ENCODE data around the gene L3MBTL3. TPM values are rescaled to one million over a fixed set of nuclear protein-coding genes. Genes with fewer than 3 reads are reported as not detected.

L3MBTL3 gene
- total RNA-seq, 1 experiment from 2014 or later, result 31.5 TPM

DNA sequence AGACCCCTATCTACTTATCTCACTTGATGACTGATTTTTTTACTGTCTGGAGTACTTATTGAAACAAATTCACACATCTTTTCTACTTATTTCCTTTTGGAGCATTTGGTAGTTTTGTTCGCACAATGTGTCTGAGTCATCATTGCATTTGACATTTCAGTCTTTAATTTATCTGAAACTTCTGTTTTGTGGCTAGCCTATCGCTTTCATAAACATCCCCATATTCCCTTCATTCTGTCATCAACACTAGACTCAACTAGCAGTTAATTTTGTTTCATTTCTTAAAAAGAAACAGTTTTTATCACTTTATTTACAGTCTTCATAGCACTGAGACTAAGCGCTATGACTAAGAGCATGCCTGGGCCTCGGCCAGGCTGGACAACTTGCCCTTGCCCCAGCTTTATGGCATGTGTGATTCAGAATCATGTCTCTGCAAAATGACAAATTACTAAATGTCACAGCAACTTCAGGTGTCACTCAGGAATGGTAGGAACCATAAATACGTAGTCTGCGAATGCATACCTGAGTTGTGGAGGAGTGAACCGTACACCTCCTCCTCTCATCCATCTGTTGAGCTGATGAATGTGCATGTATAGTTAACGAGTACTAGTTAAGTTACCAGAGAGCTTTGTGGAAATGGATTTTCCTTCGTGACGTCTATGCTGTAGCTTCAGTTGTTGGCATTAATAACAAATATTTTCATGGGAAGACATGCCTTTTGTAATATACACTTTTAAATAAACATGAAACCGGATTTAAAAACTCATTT is 16.2 kb downstream of the L3MBTL3 start:
- peaks cover 23 to 26% of the 10 kb centered on the region in 2 experiments for H3K4me1 ChIP-seq (ENCODE audit: control insufficient read depth in 1 of 2, insufficient read depth in 2 of 2, low read length in 2 of 2)
- intact Hi-C loops (cut with micrococcal nuclease), result loop anchor here (5.0 kb wide), 1 partner anchor 808 kb away; no protein-coding TSS in a partner anchor
- ChIA-PET CTCF (interaction anchor here (1.0 to 3.4 kb wide), 2 partner anchors 13 to 248 kb away, joined by 4 to 15 read pairs; no protein-coding TSS in a partner anchor), RAD21 (ENCODE audit: low non-redundant PET in 1 of 2, low total read pairs in 2 of 2, uncharacterized antibody in 2 of 2, unreplicated experiment in 2 of 2) (no interaction called here), POLR2A (no interaction called here)
- H4K20me1 ChIP-seq (ENCODE audit: insufficient read depth), result no peaks in the 10 kb centered on the region
- no peaks in the 10 kb centered on the region for H3K36me3 ChIP-seq (ENCODE audit: control insufficient read depth in 1 of 2, insufficient read depth in 2 of 2, low read length in 2 of 2)
- H3K27ac ChIP-seq (ENCODE audit: low read depth, low read length), result peak overlapping the region; percentile 58; the same call in 1 of the 2 replicates
- peak overlapping the region; percentile 66 for H3K4me2 ChIP-seq (ENCODE audit: low read length)
- no peak overlapping the region for H2AFZ ChIP-seq (ENCODE audit: low read depth, low read length, poor library complexity, severe bottlenecking)
- no TSS peak for BruUV-seq (replicated peaks)
- DNase-seq (ENCODE audit: low read depth, low spot score) (peak; percentile 79), ATAC-seq (peak; percentile 94)
- H3K9me3 ChIP-seq (ENCODE audit: control insufficient read depth in 1 of 2, insufficient read depth in 1 of 2, low read depth in 1 of 2, low read length in 2 of 2), result no peaks in the 10 kb centered on the region
- H3K4me3 ChIP-seq (replicated peaks in 1 of 2; ENCODE audit: low read depth in 1 of 2, low read length in 2 of 2), result peak overlapping the region in 1 of 2 experiments; percentile 34; a peak in 2 of 4 replicates
- no peaks in the 10 kb centered on the region for H3K9me2 ChIP-seq (ENCODE audit: insufficient read depth)
- H3K79me2 ChIP-seq (ENCODE audit: insufficient read depth, low read length), result peaks cover 37% of the 10 kb centered on the region
- H3K9ac ChIP-seq (ENCODE audit: low read length), result peak overlapping the region; percentile 5; the same call in 1 of the 2 replicates
- H3K27me3 ChIP-seq (ENCODE audit: insufficient read depth, low read length), result no peaks in the 10 kb centered on the region
- TF ChIP-seq POLR2AphosphoS5 (IDR thresholded peaks at IDR 0.05; ENCODE audit: low read depth, low read length) (peak; percentile 33; the same call in 1 of the 2 replicates), SP1 (IDR thresholded peaks at IDR 0.05; ENCODE audit: low read depth) (peak; percentile 62), CEBPB (IDR thresholded peaks at IDR 0.05; ENCODE audit: low read depth) (no peak), EZH2 (IDR thresholded peaks at IDR 0.05) (no peak), ZNF274 (IDR thresholded peaks at IDR 0.05; ENCODE audit: low read depth, low read length) (no peak), CBX3 (IDR thresholded peaks at IDR 0.05; ENCODE audit: low read depth) (peak; percentile 85), MAX (IDR thresholded peaks at IDR 0.05) (peak; percentile 82), EZH2phosphoT487 (IDR thresholded peaks at IDR 0.05; ENCODE audit: borderline replicate concordance) (no peak), ATF3 (IDR thresholded peaks at IDR 0.05) (no peak), JUND (IDR thresholded peaks at IDR 0.05) (peak; percentile 77), EGR1 (IDR thresholded peaks at IDR 0.05; ENCODE audit: low read depth) (no peak), SRF (IDR thresholded peaks at IDR 0.05; ENCODE audit: low read depth) (no peak), YY1 (IDR thresholded peaks at IDR 0.05; ENCODE audit: extremely low read depth, insufficient replicate concordance, low read depth, low read length) (no peak), POLR2A (IDR thresholded peaks at IDR 0.05; ENCODE audit: borderline replicate concordance, extremely low read depth, insufficient read depth, insufficient read length) (no peak), ELF1 (IDR thresholded peaks at IDR 0.05; ENCODE audit: borderline replicate concordance, low read depth) (no peak), RAD21 (IDR thresholded peaks at IDR 0.05; ENCODE audit: low read depth) (no peak)
- TF ChIP-seq, protein P1, sequence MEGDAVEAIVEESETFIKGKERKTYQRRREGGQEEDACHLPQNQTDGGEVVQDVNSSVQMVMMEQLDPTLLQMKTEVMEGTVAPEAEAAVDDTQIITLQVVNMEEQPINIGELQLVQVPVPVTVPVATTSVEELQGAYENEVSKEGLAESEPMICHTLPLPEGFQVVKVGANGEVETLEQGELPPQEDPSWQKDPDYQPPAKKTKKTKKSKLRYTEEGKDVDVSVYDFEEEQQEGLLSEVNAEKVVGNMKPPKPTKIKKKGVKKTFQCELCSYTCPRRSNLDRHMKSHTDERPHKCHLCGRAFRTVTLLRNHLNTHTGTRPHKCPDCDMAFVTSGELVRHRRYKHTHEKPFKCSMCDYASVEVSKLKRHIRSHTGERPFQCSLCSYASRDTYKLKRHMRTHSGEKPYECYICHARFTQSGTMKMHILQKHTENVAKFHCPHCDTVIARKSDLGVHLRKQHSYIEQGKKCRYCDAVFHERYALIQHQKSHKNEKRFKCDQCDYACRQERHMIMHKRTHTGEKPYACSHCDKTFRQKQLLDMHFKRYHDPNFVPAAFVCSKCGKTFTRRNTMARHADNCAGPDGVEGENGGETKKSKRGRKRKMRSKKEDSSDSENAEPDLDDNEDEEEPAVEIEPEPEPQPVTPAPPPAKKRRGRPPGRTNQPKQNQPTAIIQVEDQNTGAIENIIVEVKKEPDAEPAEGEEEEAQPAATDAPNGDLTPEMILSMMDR (IDR thresholded peaks at IDR 0.05 in 2 of 3, conservative IDR thresholded peaks at IDR 0.05 in 1 of 3; ENCODE audit: borderline replicate concordance in 1 of 3, insufficient read depth in 1 of 3, low read depth in 2 of 3, low read length in 2 of 3), result no peak
- TF ChIP-seq, protein P2, sequence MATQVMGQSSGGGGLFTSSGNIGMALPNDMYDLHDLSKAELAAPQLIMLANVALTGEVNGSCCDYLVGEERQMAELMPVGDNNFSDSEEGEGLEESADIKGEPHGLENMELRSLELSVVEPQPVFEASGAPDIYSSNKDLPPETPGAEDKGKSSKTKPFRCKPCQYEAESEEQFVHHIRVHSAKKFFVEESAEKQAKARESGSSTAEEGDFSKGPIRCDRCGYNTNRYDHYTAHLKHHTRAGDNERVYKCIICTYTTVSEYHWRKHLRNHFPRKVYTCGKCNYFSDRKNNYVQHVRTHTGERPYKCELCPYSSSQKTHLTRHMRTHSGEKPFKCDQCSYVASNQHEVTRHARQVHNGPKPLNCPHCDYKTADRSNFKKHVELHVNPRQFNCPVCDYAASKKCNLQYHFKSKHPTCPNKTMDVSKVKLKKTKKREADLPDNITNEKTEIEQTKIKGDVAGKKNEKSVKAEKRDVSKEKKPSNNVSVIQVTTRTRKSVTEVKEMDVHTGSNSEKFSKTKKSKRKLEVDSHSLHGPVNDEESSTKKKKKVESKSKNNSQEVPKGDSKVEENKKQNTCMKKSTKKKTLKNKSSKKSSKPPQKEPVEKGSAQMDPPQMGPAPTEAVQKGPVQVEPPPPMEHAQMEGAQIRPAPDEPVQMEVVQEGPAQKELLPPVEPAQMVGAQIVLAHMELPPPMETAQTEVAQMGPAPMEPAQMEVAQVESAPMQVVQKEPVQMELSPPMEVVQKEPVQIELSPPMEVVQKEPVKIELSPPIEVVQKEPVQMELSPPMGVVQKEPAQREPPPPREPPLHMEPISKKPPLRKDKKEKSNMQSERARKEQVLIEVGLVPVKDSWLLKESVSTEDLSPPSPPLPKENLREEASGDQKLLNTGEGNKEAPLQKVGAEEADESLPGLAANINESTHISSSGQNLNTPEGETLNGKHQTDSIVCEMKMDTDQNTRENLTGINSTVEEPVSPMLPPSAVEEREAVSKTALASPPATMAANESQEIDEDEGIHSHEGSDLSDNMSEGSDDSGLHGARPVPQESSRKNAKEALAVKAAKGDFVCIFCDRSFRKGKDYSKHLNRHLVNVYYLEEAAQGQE (IDR thresholded peaks at IDR 0.05; ENCODE audit: low read depth), result no peak
- TF ChIP-seq, protein P3, sequence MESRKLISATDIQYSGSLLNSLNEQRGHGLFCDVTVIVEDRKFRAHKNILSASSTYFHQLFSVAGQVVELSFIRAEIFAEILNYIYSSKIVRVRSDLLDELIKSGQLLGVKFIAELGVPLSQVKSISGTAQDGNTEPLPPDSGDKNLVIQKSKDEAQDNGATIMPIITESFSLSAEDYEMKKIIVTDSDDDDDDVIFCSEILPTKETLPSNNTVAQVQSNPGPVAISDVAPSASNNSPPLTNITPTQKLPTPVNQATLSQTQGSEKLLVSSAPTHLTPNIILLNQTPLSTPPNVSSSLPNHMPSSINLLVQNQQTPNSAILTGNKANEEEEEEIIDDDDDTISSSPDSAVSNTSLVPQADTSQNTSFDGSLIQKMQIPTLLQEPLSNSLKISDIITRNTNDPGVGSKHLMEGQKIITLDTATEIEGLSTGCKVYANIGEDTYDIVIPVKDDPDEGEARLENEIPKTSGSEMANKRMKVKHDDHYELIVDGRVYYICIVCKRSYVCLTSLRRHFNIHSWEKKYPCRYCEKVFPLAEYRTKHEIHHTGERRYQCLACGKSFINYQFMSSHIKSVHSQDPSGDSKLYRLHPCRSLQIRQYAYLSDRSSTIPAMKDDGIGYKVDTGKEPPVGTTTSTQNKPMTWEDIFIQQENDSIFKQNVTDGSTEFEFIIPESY (IDR thresholded peaks at IDR 0.05; ENCODE audit: extremely low read depth, insufficient replicate concordance, low read length), result no peak

Data from HCT116 (cell line).